ENCODE data around the gene GPT2.

The GPT2 gene

DNA sequence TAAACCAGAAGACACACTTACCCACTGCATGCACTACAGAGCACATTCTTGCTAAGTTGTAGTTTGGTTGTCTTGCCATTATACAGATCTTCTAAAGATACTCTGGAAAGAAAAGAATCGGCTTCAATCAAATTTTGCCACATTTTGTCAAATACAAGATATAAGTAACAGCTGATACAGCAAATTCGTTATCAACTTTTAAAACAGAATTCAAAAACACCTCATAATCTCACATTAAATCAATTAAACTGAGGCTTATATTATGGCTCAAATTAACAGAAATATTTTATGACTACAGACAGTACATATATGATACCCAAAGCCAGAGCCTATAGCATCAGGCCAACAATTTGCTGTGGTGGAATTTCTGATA is 83.9 kb downstream of the GPT2 start:
- Histone ChIP-seq H3K27ac (ENCODE audit: low read length) (no peak overlapping the region), H3K36me3 (ENCODE audit: control insufficient read depth, low read depth, low read length) (peaks cover 81% of the 10 kb centered on the region), H3K27me3 (ENCODE audit: control insufficient read depth, insufficient read depth, low read length) (no peaks in the 10 kb centered on the region)

DNA sequence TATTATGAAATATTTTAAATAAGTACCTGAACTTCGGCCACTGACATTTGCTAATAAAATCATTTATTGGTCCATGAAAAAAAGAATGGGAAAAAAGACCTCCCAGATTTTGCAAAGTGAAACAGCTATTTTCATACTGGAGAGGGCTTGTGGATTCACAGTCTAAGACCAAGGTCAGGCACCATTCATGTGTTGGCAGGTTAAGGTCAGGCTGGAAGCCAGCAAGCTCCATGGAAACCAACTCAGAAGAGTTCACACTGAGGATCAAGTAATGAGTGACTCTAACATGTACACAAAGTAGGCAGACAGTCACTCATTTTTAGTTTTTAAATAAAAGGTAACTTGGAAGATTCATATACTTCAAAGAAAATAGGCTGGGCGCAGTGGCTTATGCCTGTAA is 85.9 kb downstream of the GPT2 start:
- Histone ChIP-seq H3K4me3 (ENCODE audit: low read length) (no peak overlapping the region), H3K36me3 (ENCODE audit: control insufficient read depth, low read depth, low read length) (peaks cover 61% of the 10 kb centered on the region), H3K9ac (ENCODE audit: low read length) (no peak overlapping the region)

More for the DNA sequence above, 83.9 kb downstream of the GPT2 start:
- H3K4me1 ChIP-seq (ENCODE audit: control insufficient read depth, low read depth, low read length) = no peaks in the 10 kb centered on the region
- H3K9ac ChIP-seq (ENCODE audit: low read length) = no peak overlapping the region
- H3K9me3 ChIP-seq (ENCODE audit: control insufficient read depth, low read depth, low read length) = no peaks in the 10 kb centered on the region
- no peak overlapping the region for H3K4me3 ChIP-seq (ENCODE audit: low read length)

DNA sequence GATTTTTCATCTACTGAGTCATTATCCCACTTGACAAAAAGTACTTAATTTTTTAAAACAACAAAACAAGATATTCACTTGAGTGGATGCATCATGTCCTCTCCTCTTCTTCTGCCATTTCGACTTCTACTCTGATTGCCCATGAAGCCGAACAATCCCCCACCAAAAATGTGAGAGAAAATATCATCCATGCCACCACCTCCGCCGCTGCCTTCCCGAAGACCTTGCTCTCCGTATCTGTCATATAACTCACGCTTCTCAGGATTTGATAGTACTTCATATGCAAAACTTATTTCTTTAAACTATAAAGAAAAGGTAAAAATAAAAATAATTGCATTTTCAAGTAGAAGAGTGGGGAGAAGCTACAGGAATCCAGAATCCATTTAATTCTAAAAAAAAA is 87.1 kb downstream of the GPT2 start:
- H3K9me3 ChIP-seq (ENCODE audit: control insufficient read depth, low read depth, low read length) = no peaks in the 10 kb centered on the region
- H3K4me3 ChIP-seq (ENCODE audit: low read length) = no peak overlapping the region
- H3K9ac ChIP-seq (ENCODE audit: low read length) = no peak overlapping the region
- H3K27me3 ChIP-seq (ENCODE audit: control insufficient read depth, insufficient read depth, low read length) = no peaks in the 10 kb centered on the region
- H3K27ac ChIP-seq (ENCODE audit: low read length) = no peak overlapping the region
- peaks cover 50% of the 10 kb centered on the region for H3K36me3 ChIP-seq (ENCODE audit: control insufficient read depth, low read depth, low read length)
- H3K4me1 ChIP-seq (ENCODE audit: control insufficient read depth, low read depth, low read length) = peaks cover 2% of the 10 kb centered on the region

More for the DNA sequence above, 85.9 kb downstream of the GPT2 start:
- Histone ChIP-seq H3K27me3 (ENCODE audit: control insufficient read depth, insufficient read depth, low read length) (no peaks in the 10 kb centered on the region), H3K9me3 (ENCODE audit: control insufficient read depth, low read depth, low read length) (no peaks in the 10 kb centered on the region), H3K27ac (ENCODE audit: low read length) (no peak overlapping the region), H3K4me1 (ENCODE audit: control insufficient read depth, low read depth, low read length) (no peaks in the 10 kb centered on the region)

DNA sequence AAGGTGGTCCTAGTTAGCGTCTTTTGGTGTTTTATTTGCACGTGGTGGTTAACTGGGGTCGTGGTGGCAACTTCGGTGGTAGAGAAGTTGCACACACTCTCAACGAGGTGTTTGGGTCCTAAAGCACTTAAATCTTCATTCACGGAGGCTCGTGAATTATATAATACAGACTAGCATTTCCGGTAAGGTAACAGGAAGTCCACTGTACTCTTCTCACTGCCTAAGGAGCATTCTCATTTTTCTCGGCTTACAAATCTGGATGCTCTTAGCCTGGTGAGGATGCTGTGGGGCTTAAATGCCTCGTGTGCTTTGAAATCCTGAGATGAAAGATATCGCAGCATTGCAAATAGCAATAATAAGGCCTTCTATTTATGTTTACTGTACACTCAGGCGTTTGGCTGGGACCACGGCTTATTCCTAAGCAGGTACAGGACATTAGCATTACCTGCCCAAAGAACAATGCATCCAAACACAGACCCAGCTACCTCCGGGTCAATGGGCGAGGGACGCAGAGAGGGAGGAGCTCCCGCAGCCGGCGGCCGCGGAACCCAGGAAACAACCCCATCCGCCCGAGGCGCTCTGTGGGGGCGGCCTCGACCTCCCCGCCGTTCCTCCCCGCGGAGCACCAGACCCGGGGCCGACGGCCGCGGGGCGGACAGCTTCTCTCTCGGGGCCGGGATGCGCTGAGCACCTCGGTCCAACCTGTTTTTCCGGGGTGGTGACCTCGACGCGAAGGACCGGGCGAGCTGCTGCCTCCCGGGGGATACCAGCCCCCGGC is 88.5 kb downstream of the GPT2 start:
- Histone ChIP-seq H3K4me3 (ENCODE audit: low read length) (peak overlapping the region; percentile 96), H3K4me1 (ENCODE audit: control insufficient read depth, low read depth, low read length) (peaks cover 6% of the 10 kb centered on the region), H3K27ac (ENCODE audit: low read length) (peak overlapping the region; percentile 25), H3K36me3 (ENCODE audit: control insufficient read depth, low read depth, low read length) (peaks cover 37% of the 10 kb centered on the region), H3K27me3 (ENCODE audit: control insufficient read depth, insufficient read depth, low read length) (no peaks in the 10 kb centered on the region), H3K9me3 (ENCODE audit: control insufficient read depth, low read depth, low read length) (no peaks in the 10 kb centered on the region), H3K9ac (ENCODE audit: low read length) (peak overlapping the region; percentile 84)

DNA sequence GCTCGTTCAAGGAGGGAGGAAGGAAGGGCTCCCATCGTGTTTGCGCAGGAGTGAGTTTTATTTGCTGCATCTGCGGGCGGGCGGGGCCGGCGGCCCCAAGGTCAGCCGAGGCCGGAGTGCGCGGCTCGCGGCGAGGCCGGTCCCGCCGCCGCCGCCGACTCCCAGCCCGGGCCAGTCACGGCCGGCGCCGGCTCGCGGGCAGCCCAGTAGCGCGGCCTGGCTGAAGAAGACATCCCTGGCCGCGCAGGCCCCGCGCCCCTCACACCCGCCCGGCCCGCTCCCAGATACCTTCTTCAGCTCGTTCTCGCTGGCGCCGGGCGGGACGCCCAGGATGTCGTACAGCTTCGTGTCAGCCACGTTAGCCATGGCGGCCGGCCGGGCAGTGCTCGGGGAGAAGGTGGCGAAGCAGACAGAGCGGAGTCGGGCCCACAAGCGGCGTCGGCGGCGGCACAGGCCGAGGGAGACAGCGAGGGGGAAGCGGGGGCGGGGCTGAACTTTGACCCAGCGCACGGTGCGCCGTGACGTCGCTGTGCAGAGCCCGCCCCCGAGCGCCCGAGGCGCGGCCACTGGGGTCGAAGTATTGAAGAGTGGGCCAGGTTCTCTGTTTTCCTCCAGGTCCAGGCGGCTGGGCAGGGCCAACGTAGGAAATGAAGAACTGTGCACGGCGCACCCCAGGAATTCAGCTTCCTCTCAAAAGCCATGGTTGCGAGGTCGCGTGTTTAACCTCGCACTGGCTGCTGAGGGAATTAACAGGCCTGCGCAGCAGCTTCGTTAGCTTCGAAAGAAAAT is 89.2 kb downstream of the GPT2 start, which contains the start of gene DNAJA2:
DNAJA2 (minus strand) TSS at position 468 of the 789 bp plus-strand sequence; CDS start at position 366, 102 bp downstream.
- H3K27ac ChIP-seq (ENCODE audit: low read length) = peak within 1 kb of the TSS; percentile 87
- H3K4me1 ChIP-seq (ENCODE audit: control insufficient read depth, low read depth, low read length) = peaks cover 6% of the 10 kb centered on the region

DNA sequence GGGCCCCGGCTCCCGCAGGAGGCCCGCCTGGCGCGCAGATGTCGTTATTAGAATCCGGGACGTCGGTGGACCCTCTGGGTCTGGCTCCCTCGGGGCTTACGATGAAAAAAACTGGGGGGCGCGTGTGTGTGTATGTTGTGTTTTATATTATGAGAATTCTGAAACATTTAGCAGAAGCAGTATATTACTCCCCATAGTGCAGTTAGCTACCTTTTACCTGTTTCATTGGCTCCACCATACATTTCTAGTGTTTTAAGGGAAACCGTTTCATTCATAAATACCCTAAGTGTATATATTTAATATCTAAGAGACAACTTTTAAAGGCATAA is 89.8 kb downstream of the GPT2 start:
- H3K36me3 ChIP-seq (ENCODE audit: control insufficient read depth, low read depth, low read length) = peaks cover 23% of the 10 kb centered on the region
- peaks cover 6% of the 10 kb centered on the region for H3K4me1 ChIP-seq (ENCODE audit: control insufficient read depth, low read depth, low read length)
- no peaks in the 10 kb centered on the region for H3K9me3 ChIP-seq (ENCODE audit: control insufficient read depth, low read depth, low read length)
- H3K4me3 ChIP-seq (ENCODE audit: low read length) = peak overlapping the region; percentile 96
- H3K27me3 ChIP-seq (ENCODE audit: control insufficient read depth, insufficient read depth, low read length) = no peaks in the 10 kb centered on the region
- peak overlapping the region; percentile 84 for H3K9ac ChIP-seq (ENCODE audit: low read length)
- peak overlapping the region; percentile 87 for H3K27ac ChIP-seq (ENCODE audit: low read length)

More for the DNA sequence above, 89.2 kb downstream of the GPT2 start, which contains the start of gene DNAJA2:
- Histone ChIP-seq H3K36me3 (ENCODE audit: control insufficient read depth, low read depth, low read length) (peaks cover 29% of the 10 kb centered on the region), H3K9ac (ENCODE audit: low read length) (peak within 1 kb of the TSS; percentile 84), H3K4me3 (ENCODE audit: low read length) (peak within 1 kb of the TSS; percentile 96), H3K9me3 (ENCODE audit: control insufficient read depth, low read depth, low read length) (no peaks in the 10 kb centered on the region), H3K27me3 (ENCODE audit: control insufficient read depth, insufficient read depth, low read length) (no peaks in the 10 kb centered on the region)

DNA sequence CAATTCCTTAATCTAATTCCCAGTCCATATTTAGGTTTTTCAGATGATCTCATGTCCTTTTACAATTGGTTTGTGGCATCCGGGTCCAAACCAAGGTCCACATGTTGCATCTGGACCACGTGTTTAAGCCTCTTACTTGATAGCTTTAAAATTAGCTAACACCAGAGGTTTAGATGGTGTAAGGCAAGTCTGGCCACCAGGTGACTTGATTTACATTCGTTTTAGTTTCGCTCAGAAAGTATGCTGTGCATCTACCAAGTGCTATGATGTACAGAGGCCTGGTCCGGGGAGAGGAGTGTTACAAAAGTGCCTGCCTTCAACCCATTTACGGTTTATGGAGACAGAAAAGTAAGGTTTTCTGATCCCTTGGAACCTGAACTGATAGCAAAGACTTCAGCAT is 90.2 kb downstream of the GPT2 start:
- no peaks in the 10 kb centered on the region for H3K27me3 ChIP-seq (ENCODE audit: control insufficient read depth, insufficient read depth, low read length)
- H3K4me3 ChIP-seq (ENCODE audit: low read length) = peak overlapping the region; percentile 96
- H3K9ac ChIP-seq (ENCODE audit: low read length) = peak overlapping the region; percentile 84
- H3K27ac ChIP-seq (ENCODE audit: low read length) = no peak overlapping the region
- H3K36me3 ChIP-seq (ENCODE audit: control insufficient read depth, low read depth, low read length) = peaks cover 19% of the 10 kb centered on the region
- no peaks in the 10 kb centered on the region for H3K9me3 ChIP-seq (ENCODE audit: control insufficient read depth, low read depth, low read length)
- peaks cover 6% of the 10 kb centered on the region for H3K4me1 ChIP-seq (ENCODE audit: control insufficient read depth, low read depth, low read length)

DNA sequence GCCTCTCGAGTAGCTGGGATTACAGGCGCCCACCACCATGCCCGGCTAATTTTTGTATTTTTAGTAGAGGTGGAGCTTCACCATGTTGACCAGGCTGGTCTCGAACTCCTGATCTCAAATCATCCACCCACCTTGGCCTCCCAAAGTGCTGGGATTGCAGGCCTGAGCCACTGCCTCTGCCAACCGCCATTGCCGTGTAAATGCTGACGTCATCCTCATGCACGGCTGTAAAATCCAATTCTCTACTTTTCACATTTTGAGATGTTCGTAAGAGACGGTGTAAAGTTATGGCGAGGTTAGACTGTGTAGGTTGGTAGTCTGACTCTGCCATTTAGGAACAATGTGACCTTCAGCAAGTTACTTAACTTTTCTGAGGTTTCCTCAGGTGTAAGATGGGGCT is 91.0 kb downstream of the GPT2 start:
- no peaks in the 10 kb centered on the region for H3K27me3 ChIP-seq (ENCODE audit: control insufficient read depth, insufficient read depth, low read length)
- H3K9ac ChIP-seq (ENCODE audit: low read length) = no peak overlapping the region
- peaks cover 6% of the 10 kb centered on the region for H3K4me1 ChIP-seq (ENCODE audit: control insufficient read depth, low read depth, low read length)
- no peak overlapping the region for H3K27ac ChIP-seq (ENCODE audit: low read length)
- H3K9me3 ChIP-seq (ENCODE audit: control insufficient read depth, low read depth, low read length) = no peaks in the 10 kb centered on the region
- peaks cover 11% of the 10 kb centered on the region for H3K36me3 ChIP-seq (ENCODE audit: control insufficient read depth, low read depth, low read length)
- no peak overlapping the region for H3K4me3 ChIP-seq (ENCODE audit: low read length)

DNA sequence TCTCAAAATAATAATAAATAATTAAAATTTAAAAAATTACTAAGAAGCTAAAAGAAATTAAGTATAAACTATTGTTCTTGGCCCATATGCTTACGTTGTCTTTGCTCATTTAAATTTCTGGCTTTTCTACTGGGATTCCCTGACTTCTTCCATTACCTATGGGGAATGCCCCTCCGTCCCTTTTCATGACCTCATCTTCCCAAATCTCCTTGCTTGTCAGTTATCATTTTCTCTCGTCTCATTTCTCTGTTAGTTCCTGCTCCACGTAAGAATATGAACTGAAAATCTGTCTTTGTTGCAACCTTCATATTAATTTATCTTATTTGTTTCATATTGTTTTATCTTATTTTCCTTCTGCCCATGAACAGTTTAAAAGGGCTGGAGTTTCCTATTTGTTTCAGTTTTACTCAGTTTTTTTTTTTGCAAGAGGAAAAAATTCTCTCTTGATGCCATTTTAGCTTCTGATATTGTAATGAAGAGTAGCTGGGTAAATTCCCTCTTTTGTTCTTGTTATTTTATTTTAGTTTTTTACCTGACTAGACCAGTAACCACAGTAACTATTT is 91.8 kb downstream of the GPT2 start:
- peaks cover 8% of the 10 kb centered on the region for H3K36me3 ChIP-seq (ENCODE audit: control insufficient read depth, low read depth, low read length)
- no peak overlapping the region for H3K4me3 ChIP-seq (ENCODE audit: low read length)
- peaks cover 6% of the 10 kb centered on the region for H3K4me1 ChIP-seq (ENCODE audit: control insufficient read depth, low read depth, low read length)
- no peak overlapping the region for H3K27ac ChIP-seq (ENCODE audit: low read length)
- peak overlapping the region; percentile 6 for H3K9ac ChIP-seq (ENCODE audit: low read length)
- no peaks in the 10 kb centered on the region for H3K27me3 ChIP-seq (ENCODE audit: control insufficient read depth, insufficient read depth, low read length)
- no peaks in the 10 kb centered on the region for H3K9me3 ChIP-seq (ENCODE audit: control insufficient read depth, low read depth, low read length)

DNA sequence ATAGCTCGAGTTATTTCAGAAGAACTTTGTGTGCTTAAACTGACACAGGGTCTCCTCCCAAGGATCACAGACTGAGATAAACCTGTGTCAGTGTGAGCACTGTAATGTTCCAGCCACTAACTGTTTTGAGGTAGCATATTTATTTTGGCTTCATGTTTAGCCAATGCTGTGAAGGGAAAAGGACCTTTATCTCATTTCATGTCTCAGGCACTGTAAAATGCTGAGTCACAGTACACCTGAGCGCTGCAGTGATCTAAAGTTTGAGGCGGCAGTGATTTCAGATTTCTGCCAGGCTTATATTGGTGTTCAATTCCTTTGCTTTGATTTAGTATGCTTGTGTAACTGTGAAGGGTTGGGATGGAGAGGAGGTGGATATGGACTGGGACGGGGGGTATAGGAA is 92.4 kb downstream of the GPT2 start:
- H3K27me3 ChIP-seq (ENCODE audit: control insufficient read depth, insufficient read depth, low read length) = no peaks in the 10 kb centered on the region
- peaks cover 2% of the 10 kb centered on the region for H3K36me3 ChIP-seq (ENCODE audit: control insufficient read depth, low read depth, low read length)
- peak overlapping the region; percentile 6 for H3K9ac ChIP-seq (ENCODE audit: low read length)
- H3K4me3 ChIP-seq (ENCODE audit: low read length) = no peak overlapping the region
- no peaks in the 10 kb centered on the region for H3K9me3 ChIP-seq (ENCODE audit: control insufficient read depth, low read depth, low read length)
- peaks cover 6% of the 10 kb centered on the region for H3K4me1 ChIP-seq (ENCODE audit: control insufficient read depth, low read depth, low read length)
- no peak overlapping the region for H3K27ac ChIP-seq (ENCODE audit: low read length)

Data from iPS-18a (cell line).